ENCODE measurements around the gene DLG2. TPM values are rescaled to one million over a fixed set of nuclear protein-coding genes. Genes with fewer than 3 reads are reported as not detected.

DLG2 gene
- total RNA-seq, 1 donor from 2014 or later = 1.8 TPM

DNA sequence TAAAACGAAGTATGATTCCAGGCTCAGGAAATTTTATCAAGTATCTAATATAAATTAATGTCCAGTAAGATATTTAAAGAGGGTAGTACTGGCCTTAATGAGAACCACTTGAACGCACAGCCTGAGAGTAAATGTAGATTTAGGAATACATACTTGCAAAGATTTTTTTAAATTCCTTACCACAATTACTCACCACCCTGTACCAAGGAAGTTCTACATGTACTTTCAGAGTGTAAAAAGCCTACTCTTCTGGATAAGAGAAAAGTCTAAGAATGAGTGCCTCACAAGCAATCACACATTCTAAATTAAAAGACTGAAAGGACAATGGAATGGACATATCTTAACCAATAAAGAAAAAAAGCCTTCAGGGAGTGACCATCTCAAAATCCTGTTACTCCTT is 697.4 kb downstream of the DLG2 start:
- H3K27ac Mint-ChIP-seq (ENCODE audit: unreplicated experiment) = no peak overlapping the region
- no peaks in the 10 kb centered on the region for H3K36me3 ChIP-seq (ENCODE audit: insufficient read depth, low read length)
- TF ChIP-seq, protein P1, sequence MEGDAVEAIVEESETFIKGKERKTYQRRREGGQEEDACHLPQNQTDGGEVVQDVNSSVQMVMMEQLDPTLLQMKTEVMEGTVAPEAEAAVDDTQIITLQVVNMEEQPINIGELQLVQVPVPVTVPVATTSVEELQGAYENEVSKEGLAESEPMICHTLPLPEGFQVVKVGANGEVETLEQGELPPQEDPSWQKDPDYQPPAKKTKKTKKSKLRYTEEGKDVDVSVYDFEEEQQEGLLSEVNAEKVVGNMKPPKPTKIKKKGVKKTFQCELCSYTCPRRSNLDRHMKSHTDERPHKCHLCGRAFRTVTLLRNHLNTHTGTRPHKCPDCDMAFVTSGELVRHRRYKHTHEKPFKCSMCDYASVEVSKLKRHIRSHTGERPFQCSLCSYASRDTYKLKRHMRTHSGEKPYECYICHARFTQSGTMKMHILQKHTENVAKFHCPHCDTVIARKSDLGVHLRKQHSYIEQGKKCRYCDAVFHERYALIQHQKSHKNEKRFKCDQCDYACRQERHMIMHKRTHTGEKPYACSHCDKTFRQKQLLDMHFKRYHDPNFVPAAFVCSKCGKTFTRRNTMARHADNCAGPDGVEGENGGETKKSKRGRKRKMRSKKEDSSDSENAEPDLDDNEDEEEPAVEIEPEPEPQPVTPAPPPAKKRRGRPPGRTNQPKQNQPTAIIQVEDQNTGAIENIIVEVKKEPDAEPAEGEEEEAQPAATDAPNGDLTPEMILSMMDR (IDR thresholded peaks at IDR 0.05; ENCODE audit: insufficient read depth, low read depth, low read length) = no peak
- no peak for TF ChIP-seq EZH2 (IDR thresholded peaks at IDR 0.05; ENCODE audit: insufficient read depth, low read length)
- H3K9ac ChIP-seq (ENCODE audit: low read length) = no peak overlapping the region
- H3K9me3 Mint-ChIP-seq (ENCODE audit: unreplicated experiment) = peaks cover 9% of the 10 kb centered on the region
- DNase-seq (ENCODE audit: low read depth) (no peak), FAIRE-seq (no peak)
- no peak overlapping the region for H3K4me3 ChIP-seq (ENCODE audit: insufficient read depth, low read depth, low read length)
- H3K4me1 ChIP-seq (ENCODE audit: insufficient read depth, low read length) = no peaks in the 10 kb centered on the region
- no peaks in the 10 kb centered on the region for H3K27me3 ChIP-seq (ENCODE audit: insufficient read depth, low read length)
- no peaks in the 10 kb centered on the region for H3K36me3 Mint-ChIP-seq (ENCODE audit: low read depth, unreplicated experiment)
- H3K4me1 Mint-ChIP-seq (ENCODE audit: low read depth, unreplicated experiment) = peaks cover 22% of the 10 kb centered on the region
- H2AFZ ChIP-seq (ENCODE audit: low read depth, low read length) = no peak overlapping the region
- H4K20me1 ChIP-seq (ENCODE audit: insufficient read depth, low read length) = no peaks in the 10 kb centered on the region
- H3K4me2 ChIP-seq (ENCODE audit: low read length) = no peak overlapping the region
- no peak overlapping the region for H3K27ac ChIP-seq (ENCODE audit: low read depth, low read length)
- H3K9me3 ChIP-seq (ENCODE audit: insufficient read depth, low read depth, low read length) = no peaks in the 10 kb centered on the region
- H3K27me3 Mint-ChIP-seq (ENCODE audit: low read depth, unreplicated experiment) = no peaks in the 10 kb centered on the region
- H3K79me2 ChIP-seq (ENCODE audit: insufficient read depth, low read length) = no peaks in the 10 kb centered on the region
- no peak overlapping the region for H3K4me3 Mint-ChIP-seq (ENCODE audit: unreplicated experiment)

DNA sequence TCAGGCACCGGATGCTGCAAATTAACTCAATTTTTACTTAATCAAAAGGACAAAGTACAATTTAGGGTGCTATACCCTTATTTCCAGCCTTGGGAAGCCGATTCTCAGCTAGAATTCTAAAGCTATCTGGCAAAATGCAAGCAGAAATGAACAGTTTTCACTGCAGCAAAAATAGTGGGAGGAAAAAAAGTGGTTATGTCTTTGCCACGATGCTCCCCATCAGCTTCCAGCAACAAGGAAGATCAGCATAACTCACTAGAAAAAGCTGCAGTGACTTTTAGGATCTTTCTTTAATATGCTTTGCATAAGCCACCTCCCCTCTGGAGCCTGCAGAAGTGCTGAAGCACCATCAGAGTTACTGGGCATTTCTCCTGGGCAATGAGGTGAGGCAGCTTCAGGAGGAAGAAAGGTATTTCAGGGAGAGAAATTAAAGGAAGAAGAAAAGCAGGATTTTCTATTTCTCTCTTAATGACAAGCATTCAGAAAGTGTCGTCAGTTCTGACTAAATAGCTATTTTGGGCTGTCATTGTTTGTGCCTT is 702.9 kb downstream of the DLG2 start:
- TF ChIP-seq EZH2 (IDR thresholded peaks at IDR 0.05; ENCODE audit: insufficient read depth, low read length) = no peak
- TF ChIP-seq, protein P1 (IDR thresholded peaks at IDR 0.05; ENCODE audit: insufficient read depth, low read depth, low read length) = no peak
- no peak overlapping the region for H3K27ac ChIP-seq (ENCODE audit: low read depth, low read length)
- H3K27ac Mint-ChIP-seq (ENCODE audit: unreplicated experiment) = no peak overlapping the region
- no peak for FAIRE-seq
- H3K27me3 ChIP-seq (ENCODE audit: insufficient read depth, low read length) = no peaks in the 10 kb centered on the region
- no peak overlapping the region for H3K4me3 Mint-ChIP-seq (ENCODE audit: unreplicated experiment)
- H3K36me3 Mint-ChIP-seq (ENCODE audit: low read depth, unreplicated experiment) = no peaks in the 10 kb centered on the region
- DNase-seq (ENCODE audit: low read depth) = no peak
- H3K9me3 Mint-ChIP-seq (ENCODE audit: unreplicated experiment) = no peaks in the 10 kb centered on the region
- H4K20me1 ChIP-seq (ENCODE audit: insufficient read depth, low read length) = no peaks in the 10 kb centered on the region
- peaks cover 13% of the 10 kb centered on the region for H3K4me1 Mint-ChIP-seq (ENCODE audit: low read depth, unreplicated experiment)
- no peaks in the 10 kb centered on the region for H3K9me3 ChIP-seq (ENCODE audit: insufficient read depth, low read depth, low read length)
- no peak overlapping the region for H3K4me3 ChIP-seq (ENCODE audit: insufficient read depth, low read depth, low read length)
- H3K4me1 ChIP-seq (ENCODE audit: insufficient read depth, low read length) = peaks cover 7% of the 10 kb centered on the region
- H3K36me3 ChIP-seq (ENCODE audit: insufficient read depth, low read length) = no peaks in the 10 kb centered on the region
- no peaks in the 10 kb centered on the region for H3K79me2 ChIP-seq (ENCODE audit: insufficient read depth, low read length)
- H3K4me2 ChIP-seq (ENCODE audit: low read length) = no peak overlapping the region
- H2AFZ ChIP-seq (ENCODE audit: low read depth, low read length) = no peak overlapping the region
- no peak overlapping the region for H3K9ac ChIP-seq (ENCODE audit: low read length)
- no peaks in the 10 kb centered on the region for H3K27me3 Mint-ChIP-seq (ENCODE audit: low read depth, unreplicated experiment)

- Histone ChIP-seq H2AFZ (ENCODE audit: low read depth, low read length) (no peak overlapping the region), H3K9ac (ENCODE audit: low read length) (no peak overlapping the region), H4K20me1 (ENCODE audit: insufficient read depth, low read length) (no peaks in the 10 kb centered on the region), H3K9me3 (ENCODE audit: insufficient read depth, low read depth, low read length) (no peaks in the 10 kb centered on the region), H3K4me1 (ENCODE audit: insufficient read depth, low read length) (peaks cover 7% of the 10 kb centered on the region), H3K79me2 (ENCODE audit: insufficient read depth, low read length) (no peaks in the 10 kb centered on the region), H3K36me3 (ENCODE audit: insufficient read depth, low read length) (no peaks in the 10 kb centered on the region), H3K4me2 (ENCODE audit: low read length) (peak overlapping the region; percentile 86), H3K27me3 (ENCODE audit: insufficient read depth, low read length) (no peaks in the 10 kb centered on the region), H3K4me3 (ENCODE audit: insufficient read depth, low read depth, low read length) (no peak overlapping the region), H3K27ac (ENCODE audit: low read depth, low read length) (no peak overlapping the region)
- DNase-seq (ENCODE audit: low read depth) (no peak), FAIRE-seq (no peak)
- no peak for TF ChIP-seq EZH2 (IDR thresholded peaks at IDR 0.05; ENCODE audit: insufficient read depth, low read length)
- TF ChIP-seq, protein P1 (IDR thresholded peaks at IDR 0.05; ENCODE audit: insufficient read depth, low read depth, low read length) = no peak
- Mint-ChIP-seq H3K36me3 (ENCODE audit: low read depth, unreplicated experiment) (no peaks in the 10 kb centered on the region), H3K4me1 (ENCODE audit: low read depth, unreplicated experiment) (peaks cover 13% of the 10 kb centered on the region), H3K27ac (ENCODE audit: unreplicated experiment) (no peak overlapping the region), H3K27me3 (ENCODE audit: low read depth, unreplicated experiment) (no peaks in the 10 kb centered on the region), H3K4me3 (ENCODE audit: unreplicated experiment) (no peak overlapping the region), H3K9me3 (ENCODE audit: unreplicated experiment) (no peaks in the 10 kb centered on the region)
These were observed 703.7 kb downstream of the DLG2 start for GRCh38 chr11:84923489-84923888.
